Mammary epithelial cell (primary cell): ENCODE results near the gene BTBD9.

Experiments used
- EZH2 ChIP-seq: IDR thresholded peaks from 2 replicates; pipeline ENCODE4 v1.6.1; 2012; ENCODE audit warnings: low read length, inconsistent platforms, borderline replicate concordance
- TF ChIP-seq, protein P1 (sequence below), 2 donors: IDR thresholded peaks in 1 of 2; conservative IDR thresholded peaks in 1 of 2; 2 replicates each; pipeline ENCODE4 v1.5.1; 2011 to 2012; ENCODE audit warnings: inconsistent platforms in 2 of 2, low read length in 2 of 2, mild to moderate bottlenecking in 2 of 2, control low read depth in 1 of 2, low read depth in 1 of 2; ENCODE audit not compliant: insufficient read depth in 1 of 2; ENCODE audit errors: extremely low read depth in 1 of 2

DNA sequence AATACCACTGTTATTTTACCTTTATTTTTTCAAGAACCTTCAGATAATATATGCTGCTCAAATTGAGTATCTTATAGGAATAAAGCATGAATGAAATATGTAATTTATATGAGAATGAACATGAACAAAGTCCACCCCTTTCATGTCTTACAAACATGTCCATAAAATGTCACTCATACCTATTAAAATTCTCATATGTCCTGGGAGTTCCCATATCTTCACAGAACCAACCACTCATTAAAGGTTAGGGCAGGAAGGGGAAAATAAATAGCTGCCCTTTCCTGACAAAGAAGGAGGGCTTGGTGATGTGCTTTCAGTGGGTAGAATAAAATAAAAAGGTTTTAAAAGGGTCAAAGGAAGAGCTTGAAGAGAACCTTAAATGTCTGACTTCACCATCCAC, 125.3 kb downstream of the BTBD9 start:
- TF ChIP-seq, protein P1, sequence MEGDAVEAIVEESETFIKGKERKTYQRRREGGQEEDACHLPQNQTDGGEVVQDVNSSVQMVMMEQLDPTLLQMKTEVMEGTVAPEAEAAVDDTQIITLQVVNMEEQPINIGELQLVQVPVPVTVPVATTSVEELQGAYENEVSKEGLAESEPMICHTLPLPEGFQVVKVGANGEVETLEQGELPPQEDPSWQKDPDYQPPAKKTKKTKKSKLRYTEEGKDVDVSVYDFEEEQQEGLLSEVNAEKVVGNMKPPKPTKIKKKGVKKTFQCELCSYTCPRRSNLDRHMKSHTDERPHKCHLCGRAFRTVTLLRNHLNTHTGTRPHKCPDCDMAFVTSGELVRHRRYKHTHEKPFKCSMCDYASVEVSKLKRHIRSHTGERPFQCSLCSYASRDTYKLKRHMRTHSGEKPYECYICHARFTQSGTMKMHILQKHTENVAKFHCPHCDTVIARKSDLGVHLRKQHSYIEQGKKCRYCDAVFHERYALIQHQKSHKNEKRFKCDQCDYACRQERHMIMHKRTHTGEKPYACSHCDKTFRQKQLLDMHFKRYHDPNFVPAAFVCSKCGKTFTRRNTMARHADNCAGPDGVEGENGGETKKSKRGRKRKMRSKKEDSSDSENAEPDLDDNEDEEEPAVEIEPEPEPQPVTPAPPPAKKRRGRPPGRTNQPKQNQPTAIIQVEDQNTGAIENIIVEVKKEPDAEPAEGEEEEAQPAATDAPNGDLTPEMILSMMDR (conservative IDR thresholded peaks at IDR 0.05 in 1 of 2, IDR thresholded peaks at IDR 0.05 in 1 of 2; ENCODE audit: extremely low read depth in 1 of 2, insufficient read depth in 1 of 2, low read depth in 1 of 2, low read length in 2 of 2): no peak
- TF ChIP-seq EZH2: no peak
